ENCODE results near the gene SEMA7A.
"Not testable (repeated sequence)": the region's sequence is repeated elsewhere in the genome, so short reads cannot be mapped to it uniquely, and the experiment has no call there.

SEMA7A gene
- total RNA-seq, result 22.7 to 181 (median 66.8) reads per million in 18 experiments

- DNase-seq, result peak; percentile 92 to 93
Measured at GRCh38 chr15:74433592-74434262, at the start of gene SEMA7A. Gene SEMA7A, minus strand, starts transcription at chr15:74433958. Its CDS starts 40 bp downstream, at chr15:74433918.

DNA sequence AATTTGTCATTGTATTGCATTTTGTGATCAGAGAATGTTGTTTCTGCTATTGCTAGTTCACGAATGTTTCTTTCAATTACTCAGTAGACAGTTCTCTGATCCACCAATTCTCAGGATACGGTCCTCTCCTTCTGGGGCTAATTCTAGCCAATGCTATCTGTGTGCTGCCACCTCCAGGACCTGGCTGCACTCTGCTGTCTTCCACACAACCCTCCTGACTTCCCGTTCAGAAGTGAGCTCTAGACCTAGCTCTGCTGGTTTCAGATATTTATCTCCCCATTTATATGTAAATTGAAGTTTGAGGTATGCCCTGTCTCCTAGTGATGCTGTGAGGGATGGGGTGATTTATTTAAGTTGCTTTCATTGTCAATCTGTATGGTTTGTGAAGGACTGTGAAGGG, 48.9 kb upstream of the SEMA7A start:
- DNase-seq, result no peak

DNA sequence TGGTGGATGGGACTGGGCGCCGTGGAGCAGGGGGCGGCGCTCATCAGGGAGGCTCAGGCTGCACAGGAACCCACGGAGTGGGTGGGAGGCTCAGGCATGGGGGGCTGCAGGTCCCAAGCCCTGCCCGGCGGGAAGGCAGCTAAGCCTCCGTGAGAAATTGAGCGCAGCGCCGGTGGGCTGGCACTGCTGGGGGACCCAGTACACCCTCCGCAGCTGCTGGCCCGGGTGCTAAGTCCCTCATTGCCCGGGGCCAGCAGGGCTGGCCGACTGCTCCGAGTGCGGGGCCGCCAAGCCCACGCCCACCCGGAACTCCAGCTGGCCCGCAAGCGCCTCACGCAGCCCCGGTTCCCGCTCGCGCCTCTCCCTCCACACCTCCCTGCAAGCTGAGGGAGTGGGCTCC, 46.6 kb upstream of the SEMA7A start:
- DNase-seq, result not testable (repeated sequence)

DNA sequence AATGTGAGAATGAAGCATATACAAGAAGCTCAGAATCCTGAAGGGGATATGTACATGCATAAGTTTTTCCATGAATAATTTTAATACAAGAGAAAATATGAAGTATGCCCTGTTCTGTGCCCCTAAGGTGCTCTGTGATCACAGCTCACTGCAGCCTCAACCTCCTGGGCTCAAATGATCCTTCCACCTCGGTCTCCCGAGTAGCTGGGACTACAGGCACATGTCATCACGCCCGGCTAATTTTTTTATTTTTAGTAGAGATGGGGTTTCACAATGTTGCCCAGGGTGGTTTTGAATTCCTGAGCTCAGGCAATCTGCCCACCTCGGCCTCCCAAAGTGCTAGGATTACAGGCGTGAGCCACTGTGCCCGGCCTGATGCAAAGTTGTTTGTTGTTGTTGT, 37.9 kb upstream of the SEMA7A start:
- DNase-seq, result not testable (repeated sequence)

GRCh38 chr15:74470631-74471395, 37.1 kb upstream of the SEMA7A start:
- DNase-seq, result peak in 1 of 2 donors; percentile 50

GRCh38 chr15:74468341-74469032, 34.7 kb upstream of the SEMA7A start:
- DNase-seq, result no peak

GRCh38 chr15:74466570-74466969, 32.8 kb upstream of the SEMA7A start:
- DNase-seq, result no peak

DNA sequence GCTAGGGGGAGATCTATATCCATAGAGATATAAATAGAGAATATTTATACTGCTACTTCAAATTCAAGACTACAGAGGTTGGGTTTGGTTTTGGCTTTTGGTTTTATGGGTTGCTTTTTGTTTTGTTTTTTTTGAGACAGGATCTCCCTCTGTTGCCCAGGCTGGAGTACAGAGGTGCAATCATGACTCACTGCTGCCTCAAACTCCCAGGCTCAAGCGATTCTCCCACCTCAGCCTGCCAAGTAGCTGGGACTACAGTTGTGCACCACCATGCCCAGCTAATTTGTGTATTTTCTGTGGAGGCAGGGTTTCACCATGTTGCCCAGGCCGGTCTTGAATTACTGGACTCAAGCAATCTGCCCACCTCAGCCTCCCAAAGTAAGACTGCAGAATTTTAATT, 31.1 kb upstream of the SEMA7A start:
- no peak for DNase-seq

DNA sequence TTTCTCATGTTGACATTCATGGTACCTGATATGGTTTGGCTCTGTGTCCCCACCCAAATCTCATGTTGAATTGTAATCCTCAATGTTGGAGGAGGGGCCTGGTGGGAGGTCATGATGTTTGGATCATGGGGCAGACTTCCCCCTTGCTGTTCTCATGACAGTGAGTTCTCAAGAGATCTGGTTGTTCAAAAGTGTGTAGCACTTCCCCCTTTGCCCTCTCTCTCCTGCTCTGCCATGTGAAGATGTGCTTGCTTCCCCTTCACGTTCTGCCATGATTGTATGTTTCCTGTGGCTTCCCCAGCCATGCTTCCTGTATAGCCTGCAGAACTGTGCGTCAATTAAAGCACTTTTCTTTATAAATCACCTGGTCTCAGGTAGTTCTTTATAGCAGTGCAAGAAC, 30.5 kb upstream of the SEMA7A start:
- peak; percentile 82 to 83 for DNase-seq

DNA sequence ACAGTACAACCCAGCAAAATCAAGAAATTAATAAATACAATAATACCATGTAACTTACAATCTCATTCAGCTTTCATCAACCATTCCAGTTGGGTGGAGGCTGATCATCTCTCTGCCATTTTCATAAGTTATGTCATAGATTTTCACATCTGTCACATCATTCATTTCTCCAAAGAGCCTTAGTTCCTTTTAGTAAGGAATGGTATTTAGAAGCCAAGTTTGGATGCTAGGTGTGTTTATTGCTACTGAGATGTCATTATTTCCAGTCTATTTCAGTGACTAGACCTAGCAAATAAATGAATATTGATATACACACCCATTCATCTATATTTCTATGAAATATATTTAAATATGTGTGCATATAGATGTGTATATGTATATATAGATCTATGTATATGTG, 29.9 kb upstream of the SEMA7A start:
- no peak for DNase-seq

- no peak for DNase-seq
Measured at GRCh38 chr15:74461847-74462511, 28.2 kb upstream of the SEMA7A start.

DNA sequence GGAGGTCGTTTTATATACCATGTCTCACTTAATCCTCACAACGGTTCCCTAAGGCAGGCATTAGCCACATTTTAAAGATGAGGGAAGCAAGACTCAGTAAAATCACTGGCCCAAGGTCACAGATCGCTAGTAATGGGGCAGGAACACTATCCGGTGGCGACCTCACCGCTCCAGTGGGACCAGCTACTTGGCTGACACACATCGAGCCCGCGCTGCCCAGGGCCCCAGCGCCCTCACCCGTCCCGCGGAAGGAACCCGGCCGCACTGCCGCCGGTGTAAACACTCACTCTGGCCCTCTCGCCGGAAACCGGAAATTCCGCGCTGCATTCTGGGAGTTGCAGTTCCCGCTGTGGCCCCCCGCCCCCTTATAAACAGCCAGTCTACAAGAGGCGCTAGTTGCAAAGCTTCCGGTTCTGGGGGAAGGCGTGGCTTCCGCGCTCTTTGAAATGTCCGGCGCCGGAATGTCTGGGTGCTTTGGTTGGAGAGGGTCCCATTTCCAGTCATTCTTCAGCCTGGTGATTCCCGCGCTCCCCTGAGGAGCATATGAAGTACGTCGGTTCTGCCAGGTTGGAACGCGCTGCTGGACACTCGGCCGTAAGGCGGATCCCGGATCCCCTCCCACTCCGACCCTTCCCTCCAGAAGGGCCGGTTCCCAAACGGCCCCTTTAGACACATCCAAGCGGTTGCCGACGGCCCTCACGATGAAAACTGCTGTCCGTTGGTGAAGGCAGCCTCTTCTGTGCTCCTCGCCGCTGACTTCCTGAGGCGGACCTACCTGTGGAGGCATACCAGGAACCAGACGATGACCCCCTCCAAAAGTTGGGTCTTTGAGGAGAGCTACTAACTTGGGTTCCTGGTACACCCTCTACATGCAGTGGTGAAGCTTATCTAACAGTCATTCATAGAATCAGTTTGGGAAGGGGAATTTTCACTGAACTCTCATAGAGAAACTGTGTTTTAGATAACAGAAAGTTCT, 27.4 kb upstream of the SEMA7A start, which contains the start of gene UBL7:
TSS of gene UBL7 (minus strand) at position 290 of the 976 bp plus-strand sequence. CDS start 2,293 bp downstream, outside the sequence.
- peak; percentile 98 for DNase-seq

DNA sequence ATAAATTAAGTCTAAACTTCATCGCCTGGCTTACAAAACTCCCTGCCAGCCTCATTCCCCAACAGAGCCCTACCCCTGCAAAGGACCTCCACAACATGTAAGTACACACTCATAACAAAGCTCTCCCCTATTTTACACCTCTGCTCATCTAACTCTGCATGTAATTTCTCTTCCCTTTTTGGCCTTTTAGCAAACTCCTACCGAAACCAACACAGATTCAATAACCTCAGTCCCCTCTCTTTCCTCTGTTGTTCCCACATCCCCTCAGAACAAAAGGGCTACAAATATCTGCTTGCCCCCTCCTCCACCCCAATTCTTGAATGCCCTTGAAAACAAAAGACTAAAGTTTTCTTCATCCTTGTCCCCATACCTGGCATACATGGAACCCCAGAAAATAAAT, 26.5 kb upstream of the SEMA7A start:
- DNase-seq, result no peak

DNA sequence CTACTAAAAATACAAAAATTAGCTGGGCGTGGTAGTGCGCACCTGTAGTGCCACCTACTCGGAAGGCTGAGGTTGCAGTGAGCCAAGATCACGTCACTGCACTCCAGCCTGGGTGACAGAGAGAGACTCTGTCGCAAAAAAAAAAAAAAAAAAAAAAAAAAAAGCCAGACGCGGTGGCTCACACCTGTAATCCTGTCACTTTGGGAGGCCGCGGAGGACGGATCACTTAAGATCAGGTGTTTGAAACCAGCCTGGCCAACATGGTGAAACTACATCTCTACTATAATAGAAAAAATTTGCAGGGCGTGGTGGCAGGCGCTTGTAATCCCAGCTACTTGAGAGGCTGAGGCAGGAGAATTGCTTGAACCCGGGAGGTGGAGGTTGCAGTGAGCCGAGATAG, 26.0 kb upstream of the SEMA7A start:
- not testable (repeated sequence) for DNase-seq

DNA sequence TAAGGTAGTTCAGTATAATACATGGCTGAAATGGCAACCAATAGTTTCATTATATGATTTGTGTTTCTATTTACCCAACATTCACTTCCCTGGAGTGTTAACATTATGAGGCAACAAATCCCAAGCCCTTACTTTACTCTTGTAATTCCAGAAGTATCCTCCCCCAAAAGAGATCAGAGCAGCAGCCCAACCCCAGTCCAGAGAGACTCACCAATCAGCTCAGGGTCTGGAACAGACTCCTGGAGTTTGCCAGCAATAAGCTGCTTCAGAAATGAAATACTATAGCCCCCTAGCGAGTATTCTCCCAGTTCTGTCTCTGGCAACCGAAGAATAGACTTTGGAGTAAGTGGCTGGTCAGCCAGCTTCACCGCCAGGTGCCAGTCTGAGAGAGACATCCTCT, 24.7 kb upstream of the SEMA7A start:
- DNase-seq, result no peak

- not testable (repeated sequence) for DNase-seq
Measured at GRCh38 chr15:74457036-74457435, 23.3 kb upstream of the SEMA7A start.

DNA sequence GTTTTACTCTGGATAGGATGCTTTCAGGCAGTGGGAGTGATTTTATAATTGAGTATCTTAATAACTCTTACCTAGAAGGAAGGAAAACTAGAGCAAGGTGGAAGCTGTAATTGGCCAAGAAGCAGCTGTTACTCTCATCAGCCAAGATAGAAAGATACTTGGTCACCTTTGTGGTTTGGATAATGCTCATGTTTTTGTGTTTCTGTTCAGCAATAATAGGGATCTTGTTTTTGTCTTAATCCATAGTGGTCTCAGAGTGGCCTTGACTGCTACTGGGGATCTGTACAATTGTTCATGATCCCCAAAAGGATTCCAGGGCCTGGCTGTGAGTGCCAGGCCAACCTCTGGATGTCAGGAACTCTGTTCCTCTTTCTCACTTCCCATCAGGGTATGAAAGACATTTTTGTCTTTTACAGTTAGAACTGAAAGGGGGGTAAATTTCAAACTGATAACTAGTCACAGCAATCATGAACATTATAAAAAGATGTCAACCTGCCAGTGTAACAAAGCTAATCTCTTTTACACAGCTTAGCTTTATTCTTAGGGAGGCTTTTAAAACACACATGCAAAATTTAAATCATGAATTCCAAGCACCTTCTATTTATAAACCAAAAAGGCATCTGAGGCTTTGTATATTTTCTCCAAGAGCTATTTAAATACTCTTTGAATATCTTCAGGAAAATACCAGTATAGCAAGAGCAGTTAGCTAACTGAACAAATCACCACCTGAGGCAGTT, 21.2 kb upstream of the SEMA7A start:
- DNase-seq, result no peak

DNA sequence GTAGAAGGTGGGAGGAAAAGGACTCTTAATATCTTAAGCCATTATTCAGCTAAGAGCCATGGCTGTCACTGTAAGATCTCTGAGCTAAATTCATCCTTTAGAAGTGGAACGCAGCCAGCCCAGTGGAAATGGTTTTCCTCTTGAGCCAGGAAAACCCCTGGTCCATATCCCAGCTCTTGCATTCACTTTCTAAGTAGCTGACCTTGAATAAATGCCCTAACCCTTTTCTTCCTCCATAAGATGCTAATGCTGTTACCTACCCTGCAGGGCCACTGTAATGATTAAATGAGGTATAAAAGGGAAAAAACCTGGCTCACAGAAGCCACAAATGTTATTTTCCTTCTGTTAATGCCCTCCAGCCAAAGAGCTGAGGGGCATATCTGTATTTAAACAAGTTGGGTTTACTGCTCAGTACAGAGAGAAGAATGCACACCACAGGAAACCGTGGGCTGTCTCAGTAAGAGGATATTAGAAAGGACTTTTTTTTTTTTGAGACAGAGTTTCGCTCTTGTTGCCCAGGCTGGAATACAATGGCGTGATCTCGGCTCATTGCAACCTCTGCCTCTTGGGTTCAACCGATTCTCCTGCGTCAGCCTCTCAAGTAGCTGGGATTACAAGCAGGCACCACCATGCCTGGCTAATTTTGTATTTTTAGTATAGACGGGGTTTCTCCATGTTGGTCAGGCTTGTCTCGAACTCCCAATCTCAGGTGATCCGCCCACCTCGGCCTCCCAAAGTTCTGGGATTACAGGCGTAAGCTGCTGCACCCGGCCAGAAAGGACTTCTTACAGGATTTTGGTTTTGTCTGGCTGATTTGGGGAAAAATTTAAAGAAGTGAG, 20.4 kb upstream of the SEMA7A start:
- DNase-seq, result peak; percentile 39

Measured in inflammatory macrophage (primary cell).